Activated T-helper 1 cell treated with Interleukin-2 at 50 U/mL for 16 hours (primary cell): Measurements from ENCODE around the gene CBLIF.
"Not testable (repeated sequence)": the region's sequence is repeated elsewhere in the genome, so short reads cannot be mapped to it uniquely, and the experiment has no call there.

Experiments
- DNase-seq: peaks from one replicate; pipeline ENCODE4 v3.0.0-alpha.2; 2020; ENCODE audit warnings: low read depth

Gene CBLIF

DNA sequence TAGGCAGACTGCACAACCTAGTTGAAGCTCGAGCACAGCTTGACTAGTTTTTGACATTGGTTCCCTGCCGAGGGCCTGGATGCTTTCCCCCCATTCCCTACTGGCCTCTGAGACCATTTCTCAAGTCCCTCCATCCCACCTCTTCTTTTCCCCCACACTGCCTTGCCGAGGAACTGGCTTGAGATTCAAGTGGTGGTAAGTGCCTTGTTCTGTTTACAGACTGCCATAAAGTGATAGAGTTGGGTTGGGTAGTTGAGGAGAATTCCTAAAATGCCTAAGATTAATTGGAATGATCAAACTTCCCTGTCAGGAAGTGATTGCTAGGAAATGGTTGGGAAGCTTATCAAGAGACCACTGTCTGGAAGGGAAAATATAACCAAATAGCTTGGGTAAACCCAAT lies 50.9 kb downstream of the CBLIF start:
- no peak for DNase-seq

DNA sequence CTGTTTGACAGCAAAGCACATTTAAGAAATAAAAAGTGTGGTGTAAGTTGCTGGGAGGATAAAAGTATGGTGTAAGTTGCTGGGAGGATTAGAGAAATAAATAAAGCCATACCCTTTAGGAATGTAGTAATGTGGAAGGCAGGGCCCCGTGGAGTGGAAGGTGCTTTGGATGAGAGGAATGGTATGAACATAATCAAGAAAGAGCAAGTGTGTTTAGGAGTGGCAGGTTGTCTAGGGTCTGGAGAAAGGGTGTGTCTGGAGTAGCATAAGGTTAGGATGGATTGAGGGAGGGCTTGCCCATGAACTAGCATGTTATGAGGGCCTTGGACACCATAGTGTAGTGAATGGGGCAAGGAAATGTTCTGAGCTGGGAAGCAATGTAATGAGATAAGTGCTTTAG lies 52.8 kb downstream of the CBLIF start:
- no peak for DNase-seq

DNA sequence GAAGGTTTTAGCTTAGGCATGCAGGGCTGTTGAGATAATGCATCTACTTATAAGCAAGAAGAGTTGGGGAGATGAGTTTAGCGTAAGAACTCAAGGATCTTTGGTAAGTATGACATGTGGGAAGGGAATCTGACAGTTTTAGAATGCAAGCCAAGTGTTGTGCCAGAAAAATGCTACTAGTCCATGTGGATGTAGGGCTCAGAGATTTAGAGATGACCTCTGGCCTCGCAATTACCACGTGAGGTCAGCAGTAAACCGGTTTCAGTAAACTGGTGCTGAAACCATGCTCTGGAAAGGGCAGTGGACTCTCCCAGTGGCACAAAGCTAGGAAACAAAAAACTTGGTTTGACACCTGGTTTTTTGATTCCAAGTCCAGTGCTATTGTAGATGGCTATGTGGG lies 53.7 kb downstream of the CBLIF start:
- DNase-seq: no peak

- no peak for DNase-seq
These were observed 57.5 kb downstream of the CBLIF start for GRCh38 chr11:59787816-59788215.

DNA sequence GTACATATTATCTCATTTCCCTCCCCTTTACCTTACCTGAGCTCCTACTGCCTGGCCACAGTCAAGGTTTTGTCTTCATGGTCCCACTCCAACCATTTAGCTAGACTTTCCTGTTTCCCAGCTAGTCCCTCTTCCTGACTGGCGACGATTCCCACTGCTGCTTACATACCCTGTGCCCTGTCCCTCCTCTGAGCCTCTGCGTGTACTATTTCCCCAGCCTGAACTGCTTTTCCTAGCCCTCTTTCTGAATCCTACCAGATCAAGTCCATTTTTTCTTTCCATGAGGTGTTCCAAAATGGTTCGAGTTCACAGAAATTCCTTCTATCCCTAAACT lies 58.1 kb downstream of the CBLIF start:
- no peak for DNase-seq

DNA sequence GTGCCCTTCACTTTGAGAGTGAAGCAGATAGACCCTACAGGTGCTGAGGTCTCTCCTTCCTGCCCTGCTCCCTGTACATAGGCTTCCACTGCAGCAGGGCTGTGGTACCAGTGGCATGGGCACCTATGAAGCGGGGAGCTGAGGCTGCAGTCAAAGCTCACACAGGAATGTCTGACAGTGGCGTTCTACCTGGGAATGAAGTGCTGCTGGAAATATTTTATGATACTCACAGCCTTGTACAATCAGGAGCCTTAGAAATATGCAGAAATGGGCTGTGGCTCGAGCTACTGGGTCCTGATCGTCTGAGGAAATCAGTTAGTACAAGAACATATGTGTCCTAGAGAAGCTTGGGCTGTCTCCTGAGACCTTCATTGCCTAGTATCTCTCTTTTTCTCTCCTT lies 59.5 kb downstream of the CBLIF start:
- no peak for DNase-seq

DNA sequence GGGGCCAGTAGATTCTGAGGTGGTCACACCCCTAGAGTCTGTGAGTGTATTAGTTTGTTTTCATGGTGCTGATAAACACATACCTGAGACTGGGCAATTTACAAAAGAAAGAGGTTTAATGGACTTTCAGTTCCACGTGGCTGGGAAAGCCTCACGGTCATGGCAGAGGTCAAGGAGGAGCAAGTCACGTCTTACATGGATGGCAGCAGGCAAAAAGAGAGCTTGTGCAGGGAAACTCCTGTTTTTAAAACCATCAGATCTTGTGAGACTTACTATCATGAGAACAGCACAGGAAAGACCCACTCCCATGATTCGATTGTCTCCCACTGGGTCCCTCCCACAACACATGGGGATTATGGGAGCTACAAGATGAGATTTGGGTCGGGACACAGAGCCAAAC lies 60.9 kb downstream of the CBLIF start:
- not testable (repeated sequence) for DNase-seq

- DNase-seq: no peak
These were observed 61.6 kb downstream of the CBLIF start for GRCh38 chr11:59783632-59784090.

- no peak for DNase-seq
These were observed 63.2 kb downstream of the CBLIF start for GRCh38 chr11:59782080-59782479.

GRCh38 chr11:59779487-59779886 lies 65.8 kb downstream of the CBLIF start:
- no peak for DNase-seq
